GM12872 (cell line): ENCODE data around the gene GNG2.
A peak's percentile ranks its signal among the peaks of the same experiment; 100 is the strongest.

Experiments used
- TF ChIP-seq, protein P1 (sequence below): IDR thresholded peaks from 3 replicates; pipeline ENCODE4 v1.5.1; 2011; ENCODE audit warnings: low read depth, mild to moderate bottlenecking, low read length, moderate library complexity; ENCODE audit not compliant: insufficient read depth

GNG2 gene

DNA sequence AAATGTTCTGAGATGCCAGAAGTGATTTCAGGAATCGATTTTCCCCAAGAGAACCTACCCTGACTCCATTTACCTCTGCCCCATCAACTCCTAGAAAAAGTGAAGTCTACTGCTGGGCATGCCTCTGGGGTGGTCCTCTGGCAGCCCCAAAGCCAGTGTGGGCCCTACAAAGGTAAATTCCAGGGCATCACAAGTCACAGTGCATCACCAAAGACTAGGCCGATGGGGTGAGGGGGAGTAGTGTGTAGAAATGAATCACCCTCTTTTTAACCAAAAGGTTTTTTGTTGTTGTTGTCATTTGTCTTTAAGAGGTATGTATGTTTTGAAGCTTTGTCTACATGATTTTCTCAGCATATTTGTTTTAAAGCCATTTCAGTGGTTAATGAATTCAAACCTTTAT is 82.6 kb downstream of the GNG2 start:
- TF ChIP-seq, protein P1, sequence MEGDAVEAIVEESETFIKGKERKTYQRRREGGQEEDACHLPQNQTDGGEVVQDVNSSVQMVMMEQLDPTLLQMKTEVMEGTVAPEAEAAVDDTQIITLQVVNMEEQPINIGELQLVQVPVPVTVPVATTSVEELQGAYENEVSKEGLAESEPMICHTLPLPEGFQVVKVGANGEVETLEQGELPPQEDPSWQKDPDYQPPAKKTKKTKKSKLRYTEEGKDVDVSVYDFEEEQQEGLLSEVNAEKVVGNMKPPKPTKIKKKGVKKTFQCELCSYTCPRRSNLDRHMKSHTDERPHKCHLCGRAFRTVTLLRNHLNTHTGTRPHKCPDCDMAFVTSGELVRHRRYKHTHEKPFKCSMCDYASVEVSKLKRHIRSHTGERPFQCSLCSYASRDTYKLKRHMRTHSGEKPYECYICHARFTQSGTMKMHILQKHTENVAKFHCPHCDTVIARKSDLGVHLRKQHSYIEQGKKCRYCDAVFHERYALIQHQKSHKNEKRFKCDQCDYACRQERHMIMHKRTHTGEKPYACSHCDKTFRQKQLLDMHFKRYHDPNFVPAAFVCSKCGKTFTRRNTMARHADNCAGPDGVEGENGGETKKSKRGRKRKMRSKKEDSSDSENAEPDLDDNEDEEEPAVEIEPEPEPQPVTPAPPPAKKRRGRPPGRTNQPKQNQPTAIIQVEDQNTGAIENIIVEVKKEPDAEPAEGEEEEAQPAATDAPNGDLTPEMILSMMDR, result no peak

DNA sequence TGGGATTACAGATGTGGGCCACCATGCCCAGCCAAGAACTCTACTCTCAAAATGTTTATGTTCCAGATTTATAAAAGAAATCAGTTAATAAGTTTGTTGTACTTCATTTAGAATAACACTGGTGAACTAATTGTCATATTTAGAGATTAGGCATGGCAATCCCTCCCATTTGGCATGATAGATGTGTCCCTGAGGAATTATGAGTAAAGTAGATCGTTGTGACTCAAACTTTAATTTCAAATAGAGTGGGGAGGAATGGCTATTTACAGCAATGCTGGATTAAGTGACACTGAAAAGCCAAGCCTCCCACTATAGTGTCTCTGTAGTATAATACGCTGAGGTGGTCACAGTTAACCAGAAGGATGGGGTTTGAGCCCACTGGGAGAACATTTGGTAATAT is 89.6 kb downstream of the GNG2 start:
- TF ChIP-seq, protein P1, result no peak

DNA sequence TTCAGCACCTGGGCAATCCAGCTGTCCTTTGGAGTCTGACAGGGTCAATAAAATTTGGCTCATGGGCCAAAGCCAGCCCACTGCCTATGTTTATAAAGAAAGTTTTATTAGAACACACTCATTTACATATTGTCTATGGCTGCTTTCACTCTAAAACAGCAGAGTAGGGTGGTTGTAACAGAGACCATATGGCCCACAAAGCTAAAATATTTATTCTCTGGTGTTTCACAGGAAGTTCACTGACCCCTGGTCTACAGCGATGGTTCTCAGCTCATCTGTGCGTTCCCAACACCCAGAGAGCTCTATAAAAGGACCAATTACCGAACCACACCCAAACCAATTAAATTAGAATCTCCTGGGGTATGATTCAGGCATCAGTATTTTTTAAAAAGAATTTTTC is 91.2 kb downstream of the GNG2 start:
- TF ChIP-seq, protein P1, result no peak

DNA sequence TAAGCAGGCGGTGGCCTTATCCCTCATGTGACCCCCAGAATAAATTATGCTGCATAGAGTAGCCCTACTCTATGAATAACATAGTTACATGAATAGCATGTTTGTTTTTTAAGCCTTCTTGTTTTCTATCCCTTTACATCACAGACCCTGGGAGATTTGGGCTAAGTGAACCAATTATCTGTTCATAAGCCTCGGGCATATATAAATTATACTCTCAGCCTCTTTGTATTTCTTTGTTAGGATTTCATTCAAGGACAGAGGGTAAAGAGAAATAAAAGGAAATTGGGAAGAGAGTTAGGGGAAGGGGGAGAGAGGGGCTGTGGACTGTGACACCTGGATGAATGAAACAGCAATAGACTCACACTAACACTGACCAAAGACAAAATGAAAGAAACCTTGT is 93.6 kb downstream of the GNG2 start:
- TF ChIP-seq, protein P1, result no peak

DNA sequence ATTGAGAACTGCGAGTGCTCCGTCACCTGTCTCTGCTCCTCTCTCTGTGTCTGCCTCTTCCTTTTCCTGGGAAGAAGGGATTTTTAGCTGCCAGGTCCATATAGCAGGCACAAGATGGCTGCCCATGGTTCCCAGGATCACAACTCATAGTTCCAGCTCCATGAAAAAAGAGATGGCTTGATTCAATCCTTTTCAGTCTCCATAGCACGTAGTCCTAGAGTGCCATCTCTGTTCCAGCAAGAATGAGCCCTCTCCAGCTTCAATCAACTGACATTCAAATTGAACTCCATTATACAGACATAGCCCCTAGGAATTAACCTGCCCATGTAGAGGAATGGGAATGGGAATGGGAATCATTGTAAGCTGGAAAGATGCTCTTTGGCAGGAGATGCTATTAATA is 94.2 kb downstream of the GNG2 start:
- TF ChIP-seq, protein P1, result 0 out of 3 replicates have a peak, but pooled peaks have one; percentile 13

DNA sequence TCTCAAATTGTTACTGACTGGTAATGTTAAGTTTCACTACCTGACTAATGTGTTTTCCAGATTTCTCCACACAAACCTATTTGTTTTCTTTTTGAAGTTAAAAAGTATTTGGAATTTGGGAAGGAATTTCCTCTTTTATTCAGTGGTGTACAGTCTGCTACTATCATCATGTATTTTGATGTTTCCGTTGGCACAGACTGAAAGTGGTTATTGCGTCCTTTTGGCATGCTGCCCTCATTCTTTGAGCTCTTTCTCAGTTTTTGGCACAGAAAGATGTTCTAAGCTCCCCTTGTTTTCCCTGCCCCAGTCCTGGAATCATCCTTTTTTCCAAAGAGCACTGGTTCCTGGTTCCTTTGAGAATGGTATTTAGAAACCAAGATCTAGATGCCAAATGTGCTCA is 97.5 kb downstream of the GNG2 start:
- TF ChIP-seq, protein P1, result no peak

DNA sequence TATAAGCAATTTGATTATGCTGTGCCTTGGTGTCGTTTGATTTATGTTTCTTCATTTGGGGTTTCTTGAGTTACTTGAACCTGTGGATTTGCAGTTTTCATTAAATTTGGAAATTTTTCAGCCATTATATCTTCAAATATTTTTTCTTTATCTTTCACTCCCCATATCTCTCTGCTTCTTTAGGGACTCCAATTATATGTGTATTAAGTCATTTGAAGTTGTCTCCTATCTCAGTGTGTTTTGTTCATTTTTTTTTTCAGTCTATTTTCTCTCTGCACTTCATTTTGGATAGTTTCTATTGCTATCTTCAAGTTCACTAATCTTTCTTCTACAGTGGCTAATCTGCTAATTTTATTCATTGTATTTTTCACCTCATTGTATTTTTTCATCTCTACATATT is 99.5 kb downstream of the GNG2 start:
- TF ChIP-seq, protein P1, result no peak

DNA sequence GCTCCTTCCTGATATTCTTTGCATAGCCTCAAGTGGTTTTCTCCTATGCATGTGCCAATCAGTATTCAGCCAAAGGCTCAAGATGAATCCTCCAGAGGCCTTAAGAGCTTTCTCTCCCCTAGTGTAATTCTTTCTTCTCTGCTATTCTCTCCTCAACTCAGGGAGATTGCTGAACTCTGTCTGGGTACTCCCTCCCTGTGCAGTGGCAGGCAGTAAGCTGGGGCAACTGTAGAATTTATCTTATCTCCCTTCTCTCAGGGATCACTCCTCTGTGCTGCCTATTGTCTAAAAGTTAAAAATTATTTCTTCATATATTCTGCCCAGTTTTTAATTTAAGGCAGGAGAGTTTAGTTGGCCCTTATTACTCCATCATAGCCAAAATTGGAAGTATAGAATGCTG is 100.5 kb downstream of the GNG2 start:
- TF ChIP-seq, protein P1, result no peak
